GM19351 (cell line): Measurements from ENCODE around the gene PSAPL1.

Experiments
- ATAC-seq: cut with Tn5 transposase; IDR thresholded peaks from one replicate; pipeline ENCODE4 v1.9.1; 2021; ENCODE audit warnings: mild to moderate bottlenecking, moderate library complexity; ENCODE audit not compliant: unreplicated experiment

The PSAPL1 gene

GRCh38 chr4:7397206-7398103, 37.3 kb downstream of the PSAPL1 start:
- ATAC-seq, result no peak

GRCh38 chr4:7396186-7396910, 38.4 kb downstream of the PSAPL1 start:
- ATAC-seq, result no peak

- ATAC-seq, result no peak
Observed at GRCh38 chr4:7395645-7396044, 39.1 kb downstream of the PSAPL1 start.

GRCh38 chr4:7394681-7395451, 39.9 kb downstream of the PSAPL1 start:
- ATAC-seq, result no peak

- no peak for ATAC-seq
Observed at GRCh38 chr4:7393601-7394575, 40.8 kb downstream of the PSAPL1 start.

- ATAC-seq, result no peak
Observed at GRCh38 chr4:7392438-7393421, 42.0 kb downstream of the PSAPL1 start.

- ATAC-seq, result no peak
Observed at GRCh38 chr4:7391637-7392437, 42.9 kb downstream of the PSAPL1 start.

GRCh38 chr4:7390906-7391636, 43.7 kb downstream of the PSAPL1 start:
- ATAC-seq, result no peak

GRCh38 chr4:7390336-7390735, 44.4 kb downstream of the PSAPL1 start:
- no peak for ATAC-seq

GRCh38 chr4:7389719-7390118, 45.0 kb downstream of the PSAPL1 start:
- ATAC-seq, result no peak

GRCh38 chr4:7389101-7389701, 45.5 kb downstream of the PSAPL1 start:
- ATAC-seq, result no peak

GRCh38 chr4:7388627-7389026, 46.1 kb downstream of the PSAPL1 start:
- ATAC-seq, result no peak

GRCh38 chr4:7387925-7388324, 46.8 kb downstream of the PSAPL1 start:
- ATAC-seq, result no peak

- ATAC-seq, result no peak
Observed at GRCh38 chr4:7384929-7385890, 49.5 kb downstream of the PSAPL1 start.

- no peak for ATAC-seq
Observed at GRCh38 chr4:7384003-7384928, 50.5 kb downstream of the PSAPL1 start.
